Measurements from ENCODE around the gene CYP19A1. TPM values are rescaled to one million over a fixed set of nuclear protein-coding genes. Genes with fewer than 3 reads are reported as not detected.

The CYP19A1 gene
- polyA plus RNA-seq, 1 donor: 0.73 TPM

DNA sequence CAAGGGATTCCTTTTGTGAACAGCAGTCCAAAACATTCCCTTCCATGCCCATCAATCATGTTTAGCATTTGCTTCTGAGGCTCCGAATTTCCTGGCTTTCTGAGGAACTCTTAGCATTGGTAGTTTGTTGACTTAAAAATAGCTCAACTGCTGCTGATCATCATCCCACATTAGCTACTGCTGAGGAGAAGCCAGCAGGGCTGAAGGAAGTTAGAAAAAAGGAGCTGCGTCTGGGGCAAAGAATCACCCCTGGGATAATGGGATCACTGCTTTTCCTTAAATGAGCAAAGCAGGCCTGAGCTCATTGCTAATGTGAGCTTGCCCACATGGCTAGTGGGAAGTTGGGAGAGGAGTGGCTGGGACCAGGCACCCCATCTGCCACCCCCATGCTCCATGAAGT lies 39.8 kb downstream of the CYP19A1 start:
- no peak for DNase-seq (ENCODE audit: low read depth)

DNA sequence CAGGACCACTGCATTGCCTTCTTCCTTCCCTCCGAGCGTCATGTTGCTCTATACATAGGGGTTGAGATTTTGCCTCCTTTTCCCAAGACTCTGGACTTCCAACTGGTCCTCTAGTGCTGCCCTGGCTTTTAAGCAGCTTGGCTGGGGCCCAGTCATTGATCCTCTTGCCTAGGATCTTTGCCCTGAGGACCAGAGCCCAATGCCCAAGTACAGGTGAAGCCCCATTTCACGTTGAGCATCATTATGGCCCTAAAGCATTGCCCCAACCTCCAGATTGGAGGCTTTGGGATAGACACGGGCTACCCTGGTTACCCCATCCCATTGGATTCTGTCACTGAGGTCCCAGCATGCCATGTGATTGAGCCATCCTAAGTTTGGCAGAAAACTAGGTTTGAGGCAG lies 47.7 kb downstream of the CYP19A1 start:
- DNase-seq (ENCODE audit: low read depth): no peak

GRCh38 chr15:51289290-51289689 lies 49.1 kb downstream of the CYP19A1 start:
- DNase-seq (ENCODE audit: low read depth): no peak

DNA sequence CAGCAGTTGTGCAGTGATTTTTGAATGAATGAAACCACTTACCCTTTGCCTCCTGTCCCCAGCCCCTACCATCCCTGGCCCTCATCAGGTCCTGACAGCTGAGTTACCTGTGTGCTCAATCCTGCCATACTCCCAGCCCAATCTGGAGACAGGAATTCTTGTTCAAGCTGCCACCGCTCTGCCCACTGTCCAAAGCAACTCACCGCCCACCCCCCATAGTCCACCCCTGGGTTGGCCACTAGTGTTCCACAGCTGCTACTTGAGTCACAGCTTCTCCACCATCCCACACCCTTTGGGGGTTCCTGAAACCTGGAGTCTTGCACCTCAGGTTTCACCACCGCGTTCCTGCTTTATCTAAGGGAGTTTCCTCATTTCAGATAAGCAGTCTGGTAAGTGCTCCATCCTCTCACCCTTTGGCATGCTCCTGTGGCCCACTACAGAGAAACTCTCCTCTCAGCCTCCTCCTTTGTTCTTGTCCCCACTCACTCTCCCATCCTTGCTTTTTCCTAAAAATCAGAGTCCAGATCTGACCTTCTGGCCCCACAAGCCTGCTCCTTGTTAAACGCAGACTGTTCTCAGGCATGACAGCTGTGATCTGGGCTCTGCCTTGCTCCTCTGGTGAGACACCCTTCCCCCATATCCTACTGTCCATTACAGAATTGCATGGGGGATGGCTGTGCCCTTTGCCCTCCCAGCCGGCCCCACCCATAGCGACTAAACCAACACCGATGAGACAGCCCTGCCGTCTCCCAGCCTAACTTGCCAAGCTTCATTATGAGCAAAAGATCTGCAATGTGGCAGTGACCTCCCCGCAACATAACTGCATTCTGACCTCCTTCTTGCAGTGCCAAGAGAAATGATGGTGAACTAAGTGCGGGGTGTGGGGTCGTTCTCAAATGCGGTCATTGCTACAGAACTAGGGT lies 50.0 kb downstream of the CYP19A1 start:
- no peak for DNase-seq (ENCODE audit: low read depth)

DNA sequence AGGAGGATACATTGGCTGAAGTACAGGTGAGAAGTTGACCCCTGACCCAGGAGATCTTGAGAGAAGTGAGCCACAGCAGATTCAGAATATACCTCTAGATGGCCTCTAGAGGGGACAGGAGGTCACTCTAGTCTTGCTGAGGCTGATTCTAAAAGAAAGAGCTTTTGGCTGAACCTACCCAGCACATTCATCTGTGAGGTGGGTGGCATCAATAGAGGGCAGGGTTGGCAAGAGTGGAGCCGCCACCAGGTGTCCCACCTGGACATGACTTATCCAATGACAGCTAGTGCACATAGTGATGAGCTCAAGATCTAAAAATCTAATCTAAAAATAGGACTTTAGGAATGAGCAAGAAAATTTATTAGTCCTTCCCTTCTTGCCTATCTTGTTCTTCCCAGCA lies 51.6 kb downstream of the CYP19A1 start:
- no peak for DNase-seq (ENCODE audit: low read depth)

DNA sequence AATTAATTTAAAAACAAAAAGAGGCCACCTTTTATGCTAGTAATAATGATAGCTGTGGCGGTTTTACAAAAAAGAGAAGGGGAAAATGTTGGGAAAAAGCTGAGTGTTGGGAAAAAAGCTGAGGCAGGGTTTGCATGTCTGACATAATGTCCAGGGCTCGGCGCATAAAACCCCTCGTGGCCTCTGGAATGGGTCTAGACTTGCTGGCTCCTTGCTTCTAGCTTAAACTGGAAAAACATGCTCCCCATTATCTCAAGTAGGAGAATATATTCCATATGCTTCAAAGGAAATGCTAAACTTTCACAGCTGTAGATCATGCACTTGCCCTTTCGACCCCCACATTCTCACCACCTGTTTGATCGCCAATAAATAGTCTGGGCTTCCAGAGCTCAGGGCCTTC lies 53.0 kb downstream of the CYP19A1 start:
- peak; percentile 36 for DNase-seq (ENCODE audit: low read depth)

GRCh38 chr15:51284871-51285270 lies 53.5 kb downstream of the CYP19A1 start:
- no peak for DNase-seq (ENCODE audit: low read depth)

- no peak for DNase-seq (ENCODE audit: low read depth)
These were observed 55.4 kb downstream of the CYP19A1 start for GRCh38 chr15:51283026-51283425.

DNA sequence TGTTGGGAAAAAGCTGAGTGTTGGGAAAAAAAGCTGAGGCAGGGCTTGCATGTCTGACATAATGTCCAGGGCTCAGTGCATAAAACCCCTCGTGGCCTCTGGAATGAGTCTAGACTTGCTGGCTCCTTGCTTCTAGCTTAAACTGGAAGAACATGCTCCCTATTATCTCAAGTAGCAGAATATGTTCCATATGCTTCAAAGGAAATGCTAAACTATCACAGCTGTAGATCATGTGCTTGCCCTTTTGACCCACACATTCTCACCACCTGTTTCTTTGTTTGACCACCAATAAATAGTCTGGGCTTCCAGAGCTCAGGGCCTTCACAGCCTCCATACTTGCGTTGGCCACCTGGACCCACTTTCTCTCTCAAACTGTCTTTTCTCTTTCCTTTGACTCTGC lies 56.2 kb downstream of the CYP19A1 start:
- DNase-seq (ENCODE audit: low read depth): peak; percentile 36

DNA sequence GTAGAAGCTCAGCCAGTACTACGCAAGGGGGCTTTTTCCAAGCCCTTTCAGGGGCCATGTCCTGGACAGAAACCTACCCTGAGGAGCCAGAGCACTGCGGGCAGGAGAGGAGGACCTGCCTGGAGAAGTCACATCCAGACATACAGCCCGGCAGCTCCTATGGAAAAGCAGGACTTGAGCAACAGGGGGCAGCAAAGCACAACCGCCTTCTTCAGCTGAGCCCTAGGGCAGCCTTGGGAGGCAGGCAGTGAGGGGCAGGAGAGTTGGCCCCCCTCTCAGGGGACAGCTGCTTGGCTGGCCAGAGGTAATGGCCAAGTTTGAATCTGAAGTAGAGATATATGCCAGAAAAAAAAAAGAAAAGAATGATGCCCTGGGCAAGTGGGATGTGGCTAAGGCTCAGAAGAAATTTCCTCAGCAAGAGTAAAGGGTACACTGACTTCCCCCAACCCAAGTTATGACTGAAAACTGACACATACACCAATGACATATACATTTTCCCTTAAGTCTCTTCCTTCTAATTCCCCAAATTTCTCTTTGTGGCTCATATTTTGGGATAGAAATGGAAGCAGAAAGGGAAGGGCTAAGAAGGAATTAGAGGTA lies 56.9 kb downstream of the CYP19A1 start:
- DNase-seq (ENCODE audit: low read depth): no peak

GRCh38 chr15:51280838-51281237 lies 57.6 kb downstream of the CYP19A1 start:
- no peak for DNase-seq (ENCODE audit: low read depth)

- DNase-seq (ENCODE audit: low read depth): no peak
These were observed 59.0 kb downstream of the CYP19A1 start for GRCh38 chr15:51279391-51279790.

DNA sequence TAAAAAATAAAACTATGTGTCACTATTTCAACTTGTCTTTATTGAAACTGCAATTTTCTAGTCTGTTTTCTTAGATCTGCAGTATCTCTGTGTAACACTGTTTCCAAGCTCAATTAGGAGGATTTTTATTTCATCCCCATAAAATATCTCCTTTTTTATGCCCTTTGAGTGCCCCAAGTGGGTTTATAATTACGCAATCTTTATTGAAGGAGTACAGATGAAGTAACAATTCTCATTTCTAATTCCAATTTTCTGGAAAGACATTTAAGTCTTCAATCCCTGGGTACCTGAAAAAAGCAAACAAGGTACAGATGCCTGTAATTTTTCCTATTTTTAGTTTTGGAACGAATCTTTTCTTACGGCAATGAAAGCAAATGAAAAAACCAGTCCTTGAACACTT lies 61.3 kb downstream of the CYP19A1 start:
- DNase-seq (ENCODE audit: low read depth): no peak

DNA sequence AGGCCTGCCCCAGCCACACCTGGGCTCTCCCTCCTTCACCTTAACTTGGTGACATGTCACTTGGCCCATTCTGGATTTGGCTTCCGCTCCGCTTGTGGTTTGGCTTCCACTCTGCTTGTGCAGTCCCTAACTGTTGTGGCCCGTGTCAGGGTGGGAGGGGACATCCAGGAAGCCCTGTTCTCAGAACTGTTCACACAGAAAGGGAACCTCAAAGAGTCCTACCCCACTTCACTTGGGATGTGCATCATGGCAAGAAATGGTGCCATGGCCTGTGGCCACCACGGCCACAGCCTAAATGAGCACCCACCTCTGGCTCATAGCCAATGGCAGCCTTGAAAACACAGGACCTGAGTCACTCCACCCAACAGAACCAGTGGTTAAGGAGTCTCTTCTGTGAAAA lies 63.4 kb downstream of the CYP19A1 start:
- no peak for DNase-seq (ENCODE audit: low read depth)

DNA sequence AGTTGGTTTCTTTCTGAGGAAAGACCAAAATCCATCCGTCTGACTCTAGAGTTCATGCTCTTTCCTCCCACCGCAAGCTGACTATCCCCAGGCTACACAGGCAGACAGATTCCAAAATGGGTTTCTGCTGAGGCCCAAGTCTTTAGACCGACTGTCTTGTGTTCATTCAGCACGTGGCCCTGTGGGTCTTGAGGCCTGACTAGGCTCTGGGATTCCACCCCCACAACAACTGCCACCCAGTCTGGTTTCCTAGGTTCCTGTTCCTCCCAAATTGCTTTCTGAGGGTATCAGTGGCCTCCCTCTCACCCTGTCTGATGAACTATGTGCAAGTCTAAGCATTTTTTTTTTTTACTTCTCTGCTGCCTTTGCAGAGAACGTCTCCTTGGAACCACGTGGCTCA lies 67.7 kb downstream of the CYP19A1 start:
- no peak for DNase-seq (ENCODE audit: low read depth)

GRCh38 chr15:51269496-51269895 lies 68.9 kb downstream of the CYP19A1 start:
- no peak for DNase-seq (ENCODE audit: low read depth)

- no peak for DNase-seq (ENCODE audit: low read depth)
These were observed 70.7 kb downstream of the CYP19A1 start for GRCh38 chr15:51267703-51268083.

DNA sequence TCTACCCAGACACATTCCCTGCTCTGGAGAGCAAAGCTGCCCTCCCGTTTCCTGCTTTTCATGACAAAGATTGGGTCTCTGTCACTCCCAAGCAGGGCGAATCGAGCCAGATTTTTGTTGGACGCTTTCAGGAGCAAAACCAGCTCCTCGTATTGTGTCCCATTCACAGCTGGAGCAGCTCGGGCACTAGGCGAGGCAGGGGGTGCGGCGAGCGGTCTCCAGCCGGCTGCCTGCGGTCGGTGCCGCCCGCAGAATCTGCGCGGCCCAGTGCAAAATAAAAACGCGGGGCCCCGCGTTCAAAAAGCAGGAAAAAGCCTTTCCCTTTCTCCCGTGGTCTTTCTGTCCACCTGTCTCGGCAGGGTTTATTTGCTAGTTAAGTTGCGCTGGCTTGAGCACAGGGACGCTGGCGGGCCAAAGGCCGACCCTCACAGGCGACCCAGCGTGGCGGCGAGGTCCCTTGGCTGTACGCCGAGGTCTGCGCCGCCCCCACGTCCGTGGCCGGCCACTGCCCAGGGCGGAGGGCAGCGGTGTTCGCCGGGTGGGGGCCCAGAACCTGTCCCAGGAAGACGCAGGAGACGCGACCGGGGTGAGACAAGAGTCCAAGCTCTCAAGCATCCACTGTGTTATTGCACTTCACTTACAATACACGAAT lies 71.2 kb downstream of the CYP19A1 start:
- DNase-seq (ENCODE audit: low read depth): no peak

GRCh38 chr15:51266656-51267050 lies 71.7 kb downstream of the CYP19A1 start:
- no peak for DNase-seq (ENCODE audit: low read depth)

DNA sequence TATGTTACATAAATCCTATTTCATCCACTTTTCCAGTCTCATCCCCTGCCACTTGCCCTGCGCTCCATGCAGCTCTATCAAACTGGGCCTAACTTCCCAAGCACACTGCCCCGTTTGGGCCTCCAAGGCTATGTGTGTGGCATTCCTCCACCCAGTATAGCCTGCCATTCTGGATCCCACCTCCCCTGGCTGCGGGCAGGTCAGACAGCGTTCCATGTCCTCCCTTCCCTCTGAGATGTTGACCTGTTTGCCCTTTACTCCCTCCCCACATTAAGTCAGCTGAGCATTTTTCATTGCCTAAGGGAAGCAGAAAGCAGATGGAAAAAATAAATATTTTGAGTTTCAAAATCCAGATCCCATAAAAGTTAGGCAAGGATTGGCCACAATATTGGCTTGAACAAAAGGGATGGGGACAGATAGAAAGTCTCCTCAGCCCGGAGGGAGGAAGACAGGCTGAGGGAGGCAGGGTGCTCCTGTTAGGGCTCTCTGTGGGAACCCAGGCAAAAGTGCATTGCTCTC lies 73.3 kb downstream of the CYP19A1 start:
- no peak for DNase-seq (ENCODE audit: low read depth)

DNA sequence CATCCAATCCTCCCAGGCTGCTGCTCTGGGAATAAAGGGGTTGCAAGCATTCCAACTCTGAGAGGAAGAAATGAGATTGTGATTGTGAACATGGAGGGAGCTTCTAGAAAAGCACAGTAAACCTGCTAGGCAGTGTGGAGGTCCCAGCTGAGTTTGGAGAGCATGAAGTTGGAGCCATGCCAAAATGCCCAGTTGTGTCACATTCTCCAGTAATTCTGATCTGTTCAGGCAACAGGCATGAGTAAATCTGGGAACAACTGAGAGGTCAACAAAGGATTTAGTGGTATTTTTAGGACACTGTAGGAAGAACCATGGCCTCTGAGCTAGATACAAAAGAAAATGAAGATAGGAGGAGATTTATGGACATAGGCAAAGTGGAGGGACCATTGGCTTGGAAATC lies 74.7 kb downstream of the CYP19A1 start:
- DNase-seq (ENCODE audit: low read depth): no peak

DNA sequence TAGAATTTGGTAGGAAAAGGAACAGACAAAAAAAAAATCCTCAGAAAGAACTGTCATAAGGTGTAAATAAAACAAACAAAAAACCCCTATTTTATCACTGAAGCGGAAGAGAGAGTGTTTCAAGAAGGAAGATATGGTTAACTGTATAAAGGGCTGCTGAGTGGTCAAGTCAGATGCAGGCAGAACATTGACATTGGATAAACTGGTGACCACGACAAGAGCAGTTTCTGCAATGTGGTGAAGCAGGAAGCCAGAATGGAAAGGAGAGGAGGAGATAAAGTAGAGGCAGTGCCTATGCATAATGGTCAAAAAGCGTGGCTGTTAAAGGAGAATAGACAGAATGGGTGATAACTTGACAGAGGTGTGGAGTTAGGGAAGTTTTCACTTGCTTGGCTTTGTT lies 75.3 kb downstream of the CYP19A1 start:
- DNase-seq (ENCODE audit: low read depth): no peak

DNA sequence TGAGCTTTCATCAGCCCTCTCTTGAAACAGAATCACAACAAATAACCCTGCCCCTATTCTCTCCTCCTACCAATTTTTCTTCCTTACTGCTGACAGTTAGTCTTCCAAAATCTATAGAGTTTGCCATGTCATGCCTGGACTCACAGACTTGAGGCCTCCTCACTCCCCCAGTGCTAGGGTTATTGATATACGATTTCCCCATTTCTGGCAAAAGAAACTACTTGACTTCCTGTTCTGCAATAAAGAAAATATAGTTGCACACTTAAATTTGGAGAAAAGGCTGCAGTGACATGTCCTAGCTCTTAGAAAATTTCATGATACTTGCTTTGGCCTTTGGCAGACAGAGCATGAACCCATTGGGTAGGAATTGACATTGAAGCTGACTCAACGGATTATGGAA lies 75.9 kb downstream of the CYP19A1 start:
- DNase-seq (ENCODE audit: low read depth): no peak

Data from forelimb muscle (tissue), 1 donor.